ENCODE data around the gene OSBPL3. TPM values are rescaled to one million over a fixed set of nuclear protein-coding genes. Genes with fewer than 3 reads are reported as not detected.

The OSBPL3 gene
- total and polyA plus RNA-seq, 12 donors = 1.1 to 8.4 (median 3.1) TPM

GRCh38 chr7:24889611-24890010 lies 90.4 kb downstream of the OSBPL3 start:
- no peak for DNase-seq
- Histone ChIP-seq H3K9me3 (replicated peaks in 1 of 3) (no peaks in the 10 kb centered on the region), H3K27ac (no peak overlapping the region), H3K27me3 (no peaks in the 10 kb centered on the region), H3K4me3 (no peak overlapping the region), H3K4me1 (replicated peaks in 1 of 2) (no peaks in the 10 kb centered on the region), H3K36me3 (replicated peaks in 1 of 2) (no peaks in the 10 kb centered on the region)
- TF ChIP-seq CTCF (IDR thresholded peaks at IDR 0.05) (no peak), POLR2A (IDR thresholded peaks at IDR 0.05) (no peak)
- intact Hi-C loops (cut with DNase I) = no loop called here
- 71 to 93% (median 93%) methylated on average over 1 of the region's 1 CpG for WGBS, 4 donors

GRCh38 chr7:24888653-24889052 lies 91.3 kb downstream of the OSBPL3 start:
- Histone ChIP-seq H3K9me3 (replicated peaks in 1 of 3) (no peaks in the 10 kb centered on the region), H3K36me3 (replicated peaks in 1 of 2) (no peaks in the 10 kb centered on the region), H3K27ac (no peak overlapping the region), H3K27me3 (no peaks in the 10 kb centered on the region), H3K4me3 (no peak overlapping the region), H3K4me1 (replicated peaks in 1 of 2) (no peaks in the 10 kb centered on the region)
- no peak for DNase-seq
- intact Hi-C loops (cut with DNase I) = no loop called here
- TF ChIP-seq POLR2A (IDR thresholded peaks at IDR 0.05) = no peak
- TF ChIP-seq CTCF (IDR thresholded peaks at IDR 0.05) = no peak

GRCh38 chr7:24885716-24886115 lies 94.3 kb downstream of the OSBPL3 start:
- no peaks in the 10 kb centered on the region for H3K36me3 ChIP-seq (replicated peaks in 1 of 2)
- no peaks in the 10 kb centered on the region for H3K27me3 ChIP-seq
- no peaks in the 10 kb centered on the region for H3K9me3 ChIP-seq (replicated peaks in 1 of 3)
- TF ChIP-seq POLR2A (IDR thresholded peaks at IDR 0.05) = no peak
- no peak for TF ChIP-seq CTCF (IDR thresholded peaks at IDR 0.05)
- 52 to 70% (median 64%) methylated on average over 1 of the region's 1 CpG for WGBS, 4 donors
- no peak overlapping the region for H3K4me3 ChIP-seq
- H3K4me1 ChIP-seq (replicated peaks in 1 of 2) = no peaks in the 10 kb centered on the region
- no peak overlapping the region for H3K27ac ChIP-seq
- DNase-seq = no peak
- intact Hi-C loops (cut with DNase I) = no loop called here

GRCh38 chr7:24885305-24885704 lies 94.7 kb downstream of the OSBPL3 start:
- H3K36me3 ChIP-seq (replicated peaks in 1 of 2) = no peaks in the 10 kb centered on the region
- intact Hi-C loops (cut with DNase I) = no loop called here
- no peaks in the 10 kb centered on the region for H3K27me3 ChIP-seq
- no peak for DNase-seq
- no peaks in the 10 kb centered on the region for H3K4me1 ChIP-seq (replicated peaks in 1 of 2)
- 85 to 92% (median 88%) methylated on average over 2 of the region's 2 CpGs for WGBS, 4 donors
- no peaks in the 10 kb centered on the region for H3K9me3 ChIP-seq (replicated peaks in 1 of 3)
- no peak overlapping the region for H3K27ac ChIP-seq
- no peak overlapping the region for H3K4me3 ChIP-seq
- TF ChIP-seq CTCF (IDR thresholded peaks at IDR 0.05) = no peak
- no peak for TF ChIP-seq POLR2A (IDR thresholded peaks at IDR 0.05)
